SU-DHL-6 (cell line): ENCODE measurements around the gene SATB1.
"Not testable (repeated sequence)": the region's sequence is repeated elsewhere in the genome, so short reads cannot be mapped to it uniquely, and the experiment has no call there.

Experiments
- H2AFZ ChIP-seq: fragments of 200-600 bp; sonication (generic); 2 replicates; pipeline ENCODE4 v1.6.1; 2014; ENCODE audit warnings: low read depth, mild to moderate bottlenecking, moderate library complexity, mixed read lengths, antibody characterized with exemption, low read length; ENCODE audit not compliant: severe bottlenecking
- H3F3A ChIP-seq: fragments of 200-600 bp; shearing (Covaris generic); 2 replicates; pipeline ENCODE4 v1.6.0; 2016; ENCODE audit warnings: antibody characterized with exemption, mild to moderate bottlenecking; ENCODE audit not compliant: insufficient read depth
- H3K27ac ChIP-seq: fragments of 200-600 bp; sonication (generic); 2 replicates; pipeline ENCODE4 v1.5.1; 2016; ENCODE audit warnings: low read depth, mild to moderate bottlenecking, low read length, moderate library complexity, mixed read lengths
- H3K27me3 ChIP-seq: fragments of 200-600 bp; sonication (generic), shearing (Covaris generic); 2 replicates; pipeline ENCODE4 v1.6.0; 2014; ENCODE audit warnings: mild to moderate bottlenecking, low read length
- H3K36me3 ChIP-seq: fragments of 200-600 bp; sonication (generic); 2 replicates; pipeline ENCODE4 v1.6.1; 2014; ENCODE audit warnings: mild to moderate bottlenecking, low read length, mixed read lengths
- H3K4me2 ChIP-seq: fragments of 300-600, 200-600 bp; shearing (Covaris generic), sonication (generic); 2 replicates; pipeline ENCODE4 v1.6.0; 2014; ENCODE audit warnings: low read length, low read depth, mild to moderate bottlenecking; ENCODE audit not compliant: poor library complexity, severe bottlenecking
- H3K4me3 ChIP-seq: fragments of 200-600 bp; sonication (generic); 2 replicates; pipeline ENCODE4 v1.5.1; 2014; ENCODE audit warnings: antibody characterized with exemption, low read length, mild to moderate bottlenecking, mixed read lengths; ENCODE audit not compliant: insufficient read depth, poor library complexity, severe bottlenecking
- H3K79me2 ChIP-seq: fragments of 200-600 bp; sonication (generic); 2 replicates; pipeline ENCODE4 v1.6.1; 2014; ENCODE audit warnings: mild to moderate bottlenecking, low read length, moderate library complexity; ENCODE audit not compliant: insufficient read depth
- H3K9ac ChIP-seq: fragments of 200-600 bp; sonication (generic); 2 replicates; pipeline ENCODE4 v1.7.0; 2014; ENCODE audit warnings: mild to moderate bottlenecking, low read length
- H3K9me2 ChIP-seq: fragments of 200-600 bp; sonication (generic); replicated peaks from 2 replicates; pipeline ENCODE4 v1.6.1; 2014; ENCODE audit warnings: low read length; ENCODE audit not compliant: insufficient read depth
- H3K9me3 ChIP-seq: fragments of 200-600 bp; sonication (generic); 2 replicates; pipeline ENCODE4 v1.6.1; 2014; ENCODE audit warnings: low read length, mixed read lengths; ENCODE audit not compliant: insufficient read depth
- H4K20me1 ChIP-seq: fragments of 200-600 bp; sonication (generic); 2 replicates; pipeline ENCODE4 v1.6.1; 2014; ENCODE audit warnings: low read depth, mild to moderate bottlenecking, antibody characterized with exemption, low read length, moderate library complexity, mixed read lengths
- CTCF ChIP-seq: fragments of 200-600 bp; sonication (generic); IDR thresholded peaks from one replicate; pipeline ENCODE4 v1.5.1; 2017; ENCODE audit warnings: antibody characterized with exemption, mild to moderate bottlenecking, low read length, moderate library complexity; ENCODE audit not compliant: insufficient read depth, poor library complexity, severe bottlenecking
- EZH2phosphoT487 ChIP-seq: fragments of 200-600 bp; sonication (generic), shearing (Covaris generic); conservative IDR thresholded peaks from 2 replicates; pipeline ENCODE4 v1.6.1; 2018; ENCODE audit warnings: mild to moderate bottlenecking, antibody characterized with exemption, low read length, moderate library complexity, mixed read lengths

SATB1 gene

GRCh38 chr3:18338827-18339514 is 86.2 kb downstream of the SATB1 start:
- Histone ChIP-seq H2AFZ (no peak overlapping the region), H3F3A (no peaks in the 10 kb centered on the region), H3K4me2 (no peak overlapping the region)

GRCh38 chr3:18337231-18337630 is 87.9 kb downstream of the SATB1 start:
- TF ChIP-seq CTCF: no peak
- TF ChIP-seq EZH2phosphoT487: no peak
- Histone ChIP-seq H3K9me3 (no peaks in the 10 kb centered on the region), H3K4me3 (no peak overlapping the region), H2AFZ (no peak overlapping the region), H3F3A (no peaks in the 10 kb centered on the region), H3K27ac (no peak overlapping the region), H3K9me2 (no peaks in the 10 kb centered on the region), H3K9ac (no peak overlapping the region), H3K4me2 (no peak overlapping the region), H3K79me2 (no peaks in the 10 kb centered on the region), H3K36me3 (no peaks in the 10 kb centered on the region), H4K20me1 (no peaks in the 10 kb centered on the region), H3K27me3 (no peaks in the 10 kb centered on the region)

More at GRCh38 chr3:18338827-18339514, 86.2 kb downstream of the SATB1 start:
- H3K9me3 ChIP-seq: no peaks in the 10 kb centered on the region
- H3K9ac ChIP-seq: no peak overlapping the region
- no peaks in the 10 kb centered on the region for H3K36me3 ChIP-seq
- TF ChIP-seq CTCF (no peak), EZH2phosphoT487 (no peak)
- no peaks in the 10 kb centered on the region for H4K20me1 ChIP-seq
- no peaks in the 10 kb centered on the region for H3K9me2 ChIP-seq
- H3K27me3 ChIP-seq: no peaks in the 10 kb centered on the region
- H3K27ac ChIP-seq: no peak overlapping the region
- H3K79me2 ChIP-seq: no peaks in the 10 kb centered on the region
- H3K4me3 ChIP-seq: no peak overlapping the region

- H3K4me3 ChIP-seq: no peak overlapping the region
- no peaks in the 10 kb centered on the region for H3K27me3 ChIP-seq
- no peak overlapping the region for H2AFZ ChIP-seq
- H4K20me1 ChIP-seq: no peaks in the 10 kb centered on the region
- H3K9me2 ChIP-seq: no peaks in the 10 kb centered on the region
- H3K36me3 ChIP-seq: no peaks in the 10 kb centered on the region
- H3K9me3 ChIP-seq: no peaks in the 10 kb centered on the region
- H3K4me2 ChIP-seq: no peak overlapping the region
- no peaks in the 10 kb centered on the region for H3K79me2 ChIP-seq
- H3F3A ChIP-seq: no peaks in the 10 kb centered on the region
- no peak for TF ChIP-seq EZH2phosphoT487
- no peak for TF ChIP-seq CTCF
- H3K9ac ChIP-seq: no peak overlapping the region
- H3K27ac ChIP-seq: no peak overlapping the region
These were observed 90.1 kb downstream of the SATB1 start for GRCh38 chr3:18334837-18335601.

GRCh38 chr3:18330772-18331441 is 94.2 kb downstream of the SATB1 start:
- H2AFZ ChIP-seq, H3K4me2 ChIP-seq, H3K79me2 ChIP-seq, H3F3A ChIP-seq, H3K27me3 ChIP-seq, H3K9me2 ChIP-seq, H4K20me1 ChIP-seq, H3K9me3 ChIP-seq, H3K36me3 ChIP-seq, H3K9ac ChIP-seq, H3K4me3 ChIP-seq, H3K27ac ChIP-seq: not testable (repeated sequence)
